ENCODE measurements around the gene GRIK4.

GRIK4 gene

GRCh38 chr11:120549346-120549745 lies 37.8 kb downstream of the GRIK4 start:
- no peak for DNase-seq (ENCODE audit: low spot score)

- no peak for DNase-seq (ENCODE audit: low spot score)
These were observed 38.5 kb downstream of the GRIK4 start for GRCh38 chr11:120550007-120550406.

GRCh38 chr11:120551191-120551590 lies 39.6 kb downstream of the GRIK4 start:
- no peak for DNase-seq (ENCODE audit: low spot score)

GRCh38 chr11:120554766-120555432 lies 43.4 kb downstream of the GRIK4 start:
- DNase-seq (ENCODE audit: low spot score), result no peak

- DNase-seq (ENCODE audit: low spot score), result no peak
These were observed 43.9 kb downstream of the GRIK4 start for GRCh38 chr11:120555433-120555773.

GRCh38 chr11:120556797-120557196 lies 45.2 kb downstream of the GRIK4 start:
- DNase-seq (ENCODE audit: low spot score), result no peak

- DNase-seq (ENCODE audit: low spot score), result no peak
These were observed 47.3 kb downstream of the GRIK4 start for GRCh38 chr11:120558744-120559431.

- no peak for DNase-seq (ENCODE audit: low spot score)
These were observed 49.7 kb downstream of the GRIK4 start for GRCh38 chr11:120561286-120561685.

- no peak for DNase-seq (ENCODE audit: low spot score)
These were observed 51.4 kb downstream of the GRIK4 start for GRCh38 chr11:120562806-120563425.

GRCh38 chr11:120563703-120564572 lies 52.4 kb downstream of the GRIK4 start:
- no peak for DNase-seq (ENCODE audit: low spot score)

- DNase-seq (ENCODE audit: low spot score), result no peak
These were observed 53.2 kb downstream of the GRIK4 start for GRCh38 chr11:120564573-120565311.

- no peak for DNase-seq (ENCODE audit: low spot score)
These were observed 54.1 kb downstream of the GRIK4 start for GRCh38 chr11:120565466-120566155.

GRCh38 chr11:120566176-120566575 lies 54.6 kb downstream of the GRIK4 start:
- no peak for DNase-seq (ENCODE audit: low spot score)

- DNase-seq (ENCODE audit: low spot score), result no peak
These were observed 57.2 kb downstream of the GRIK4 start for GRCh38 chr11:120568572-120569307.

GRCh38 chr11:120569861-120570260 lies 58.3 kb downstream of the GRIK4 start:
- DNase-seq (ENCODE audit: low spot score), result no peak

GRCh38 chr11:120571476-120571875 lies 59.9 kb downstream of the GRIK4 start:
- DNase-seq (ENCODE audit: low spot score), result no peak

GRCh38 chr11:120573756-120574354 lies 62.3 kb downstream of the GRIK4 start:
- DNase-seq (ENCODE audit: low spot score), result no peak

- no peak for DNase-seq (ENCODE audit: low spot score)
These were observed 63.3 kb downstream of the GRIK4 start for GRCh38 chr11:120574876-120575275.

GRCh38 chr11:120575461-120575860 lies 63.9 kb downstream of the GRIK4 start:
- DNase-seq (ENCODE audit: low spot score), result no peak

- no peak for DNase-seq (ENCODE audit: low spot score)
These were observed 65.1 kb downstream of the GRIK4 start for GRCh38 chr11:120576606-120577005.

Measured in CD4-positive, alpha-beta T cell treated with Interleukin-2 at 100 ng/mL for 4 hours (primary cell).